Measurements from ENCODE around the gene LTA.

LTA gene

DNA sequence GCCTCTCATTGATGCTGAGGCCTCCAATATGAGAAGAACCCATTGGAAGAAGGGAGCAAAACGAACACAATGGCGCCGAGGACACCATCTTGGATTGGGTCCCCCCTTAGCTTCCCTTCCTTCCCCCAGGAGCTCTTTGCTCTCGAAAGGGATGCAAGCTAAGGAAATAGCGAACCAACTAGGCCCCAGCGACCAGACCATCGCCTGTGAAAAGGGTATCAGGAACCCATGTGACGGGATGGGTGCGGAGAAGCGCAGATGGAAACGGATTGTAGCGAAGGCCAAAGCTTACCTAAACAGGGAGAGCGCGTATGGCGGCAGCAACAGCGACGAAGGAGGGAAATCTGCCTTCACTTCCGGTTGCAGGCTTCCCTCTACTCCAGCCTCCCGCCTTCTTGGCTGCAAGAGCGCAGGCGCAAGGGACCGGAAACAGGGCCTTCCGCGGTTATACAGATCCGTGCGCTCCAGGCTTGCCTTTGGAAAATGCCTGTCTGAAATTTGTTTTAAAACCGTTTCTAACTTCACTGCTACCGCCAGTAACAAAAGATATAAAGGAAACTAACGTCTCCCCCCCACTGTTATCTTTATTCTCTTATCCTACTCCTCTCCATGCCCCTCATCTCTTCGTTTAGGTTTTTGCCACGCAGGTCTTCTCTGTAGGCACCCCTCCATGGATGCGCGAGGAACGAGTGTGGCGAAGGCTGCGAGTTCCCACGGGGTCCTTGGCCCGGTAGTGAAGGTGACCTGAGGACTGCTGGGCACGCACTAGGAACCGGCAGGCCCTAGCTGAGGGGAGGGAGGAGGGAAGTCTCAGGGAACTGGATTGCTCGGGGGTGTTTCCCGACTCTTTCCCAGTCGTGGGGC lies 30.2 kb upstream of the LTA start, which contains the start of gene DDX39B (continued):
- TF ChIP-seq ZNF214 (tag by site-specific recombination; IDR thresholded peaks at IDR 0.05; ENCODE audit: borderline replicate concordance) (no peak), ZSCAN30 (tag by site-specific recombination; IDR thresholded peaks at IDR 0.05) (peak; percentile 17; the same call in 1 of the 2 replicates), BCL11A (tag by site-specific recombination; IDR thresholded peaks at IDR 0.05; ENCODE audit: low read depth) (no peak), ZNF658 (tag by site-specific recombination; IDR thresholded peaks at IDR 0.05) (no peak), ZNF280D (tag by site-specific recombination; IDR thresholded peaks at IDR 0.05) (peak; percentile 82), KLF8 (tag by site-specific recombination; IDR thresholded peaks at IDR 0.05) (no peak; the same call in none of the 2 replicates), GLI4 (tag by site-specific recombination; IDR thresholded peaks at IDR 0.05) (peak; percentile 96), ZNF324 (tag by site-specific recombination; IDR thresholded peaks at IDR 0.05) (peak; percentile 88), ZNF488 (tag by site-specific recombination; IDR thresholded peaks at IDR 0.05) (peak; percentile 52; the same call in 1 of the 2 replicates), ZNF600 (tag by site-specific recombination; IDR thresholded peaks at IDR 0.05) (no peak), ZBTB20 (tag by site-specific recombination; IDR thresholded peaks at IDR 0.05) (peak; percentile 95), WT1 (tag by site-specific recombination; IDR thresholded peaks at IDR 0.05) (no peak), GLIS2 (tag by site-specific recombination; IDR thresholded peaks at IDR 0.05) (peak; percentile 30; the same call in 1 of the 2 replicates), ZNF211 (tag by site-specific recombination; IDR thresholded peaks at IDR 0.05; ENCODE audit: low read depth) (no peak), ZNF335 (tag by site-specific recombination; conservative IDR thresholded peaks at IDR 0.05) (peak; percentile 100), ZBTB7A (tag by site-specific recombination; IDR thresholded peaks at IDR 0.05; ENCODE audit: low read depth) (peak; percentile 17; the same call in 1 of the 2 replicates), ZNF223 (tag by site-specific recombination; IDR thresholded peaks at IDR 0.05) (no peak), ZNF146 (tag by site-specific recombination; IDR thresholded peaks at IDR 0.05) (no peak), ZNF354C (tag by site-specific recombination; IDR thresholded peaks at IDR 0.05; ENCODE audit: borderline replicate concordance, low read depth) (no peak), ZNF121 (tag by site-specific recombination; IDR thresholded peaks at IDR 0.05) (no peak; the same call in 1 of the 2 replicates), ZNF621 (tag by site-specific recombination; IDR thresholded peaks at IDR 0.05) (no peak), ZSCAN16 (tag by site-specific recombination; IDR thresholded peaks at IDR 0.05) (no peak), ZBTB17 (tag by site-specific recombination; IDR thresholded peaks at IDR 0.05) (peak; percentile 93; the same call in 1 of the 2 replicates), ZNF140 (tag by site-specific recombination; IDR thresholded peaks at IDR 0.05) (no peak), ZNF791 (tag by site-specific recombination; IDR thresholded peaks at IDR 0.05) (no peak)
- TF ChIP-seq, protein P1, sequence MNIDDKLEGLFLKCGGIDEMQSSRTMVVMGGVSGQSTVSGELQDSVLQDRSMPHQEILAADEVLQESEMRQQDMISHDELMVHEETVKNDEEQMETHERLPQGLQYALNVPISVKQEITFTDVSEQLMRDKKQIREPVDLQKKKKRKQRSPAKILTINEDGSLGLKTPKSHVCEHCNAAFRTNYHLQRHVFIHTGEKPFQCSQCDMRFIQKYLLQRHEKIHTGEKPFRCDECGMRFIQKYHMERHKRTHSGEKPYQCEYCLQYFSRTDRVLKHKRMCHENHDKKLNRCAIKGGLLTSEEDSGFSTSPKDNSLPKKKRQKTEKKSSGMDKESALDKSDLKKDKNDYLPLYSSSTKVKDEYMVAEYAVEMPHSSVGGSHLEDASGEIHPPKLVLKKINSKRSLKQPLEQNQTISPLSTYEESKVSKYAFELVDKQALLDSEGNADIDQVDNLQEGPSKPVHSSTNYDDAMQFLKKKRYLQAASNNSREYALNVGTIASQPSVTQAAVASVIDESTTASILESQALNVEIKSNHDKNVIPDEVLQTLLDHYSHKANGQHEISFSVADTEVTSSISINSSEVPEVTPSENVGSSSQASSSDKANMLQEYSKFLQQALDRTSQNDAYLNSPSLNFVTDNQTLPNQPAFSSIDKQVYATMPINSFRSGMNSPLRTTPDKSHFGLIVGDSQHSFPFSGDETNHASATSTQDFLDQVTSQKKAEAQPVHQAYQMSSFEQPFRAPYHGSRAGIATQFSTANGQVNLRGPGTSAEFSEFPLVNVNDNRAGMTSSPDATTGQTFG (tag by site-specific recombination; IDR thresholded peaks at IDR 0.05; ENCODE audit: borderline replicate concordance) = no peak
- TF ChIP-seq, protein P2, sequence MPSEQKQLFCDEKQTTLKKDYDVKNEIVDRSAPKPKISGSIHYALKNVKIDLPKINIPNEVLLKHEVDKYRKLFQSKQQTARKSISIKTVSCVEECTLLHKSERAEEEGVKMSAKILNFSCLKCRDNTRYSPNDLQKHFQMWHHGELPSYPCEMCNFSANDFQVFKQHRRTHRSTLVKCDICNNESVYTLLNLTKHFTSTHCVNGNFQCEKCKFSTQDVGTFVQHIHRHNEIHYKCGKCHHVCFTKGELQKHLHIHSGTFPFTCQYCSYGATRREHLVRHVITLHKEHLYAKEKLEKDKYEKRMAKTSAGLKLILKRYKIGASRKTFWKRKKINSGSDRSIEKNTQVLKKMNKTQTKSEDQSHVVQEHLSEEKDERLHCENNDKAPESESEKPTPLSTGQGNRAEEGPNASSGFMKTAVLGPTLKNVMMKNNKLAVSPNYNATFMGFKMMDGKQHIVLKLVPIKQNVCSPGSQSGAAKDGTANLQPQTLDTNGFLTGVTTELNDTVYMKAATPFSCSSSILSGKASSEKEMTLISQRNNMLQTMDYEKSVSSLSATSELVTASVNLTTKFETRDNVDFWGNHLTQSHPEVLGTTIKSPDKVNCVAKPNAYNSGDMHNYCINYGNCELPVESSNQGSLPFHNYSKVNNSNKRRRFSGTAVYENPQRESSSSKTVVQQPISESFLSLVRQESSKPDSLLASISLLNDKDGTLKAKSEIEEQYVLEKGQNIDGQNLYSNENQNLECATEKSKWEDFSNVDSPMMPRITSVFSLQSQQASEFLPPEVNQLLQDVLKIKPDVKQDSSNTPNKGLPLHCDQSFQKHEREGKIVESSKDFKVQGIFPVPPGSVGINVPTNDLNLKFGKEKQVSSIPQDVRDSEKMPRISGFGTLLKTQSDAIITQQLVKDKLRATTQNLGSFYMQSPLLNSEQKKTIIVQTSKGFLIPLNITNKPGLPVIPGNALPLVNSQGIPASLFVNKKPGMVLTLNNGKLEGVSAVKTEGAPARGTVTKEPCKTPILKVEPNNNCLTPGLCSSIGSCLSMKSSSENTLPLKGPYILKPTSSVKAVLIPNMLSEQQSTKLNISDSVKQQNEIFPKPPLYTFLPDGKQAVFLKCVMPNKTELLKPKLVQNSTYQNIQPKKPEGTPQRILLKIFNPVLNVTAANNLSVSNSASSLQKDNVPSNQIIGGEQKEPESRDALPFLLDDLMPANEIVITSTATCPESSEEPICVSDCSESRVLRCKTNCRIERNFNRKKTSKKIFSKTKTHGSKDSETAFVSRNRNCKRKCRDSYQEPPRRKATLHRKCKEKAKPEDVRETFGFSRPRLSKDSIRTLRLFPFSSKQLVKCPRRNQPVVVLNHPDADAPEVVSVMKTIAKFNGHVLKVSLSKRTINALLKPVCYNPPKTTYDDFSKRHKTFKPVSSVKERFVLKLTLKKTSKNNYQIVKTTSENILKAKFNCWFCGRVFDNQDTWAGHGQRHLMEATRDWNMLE (tag by site-specific recombination; conservative IDR thresholded peaks at IDR 0.05; ENCODE audit: low read depth) = peak; percentile 88
